22Rv1 (cell line): ENCODE measurements around the gene SLC25A13.

Experiments used
- CTCF ChIP-seq: fragments of 450-650 bp; IDR thresholded peaks from 2 replicates; pipeline ENCODE4 v1.5.1; 2017; ENCODE audit warnings: mild to moderate bottlenecking
- ZFX ChIP-seq: fragments of 450-650 bp; IDR thresholded peaks from 2 replicates; pipeline ENCODE4 v1.6.1; 2017; ENCODE audit warnings: antibody characterized with exemption, borderline replicate concordance

GRCh38 chr7:96088579-96088978 lies 233.3 kb downstream of the SLC25A13 start:
- no peak for TF ChIP-seq CTCF
- TF ChIP-seq ZFX: no peak
